ENCODE measurements around the gene NME2.
"Not testable (repeated sequence)": the region's sequence is repeated elsewhere in the genome, so short reads cannot be mapped to it uniquely, and the experiment has no call there.

Gene NME2

DNA sequence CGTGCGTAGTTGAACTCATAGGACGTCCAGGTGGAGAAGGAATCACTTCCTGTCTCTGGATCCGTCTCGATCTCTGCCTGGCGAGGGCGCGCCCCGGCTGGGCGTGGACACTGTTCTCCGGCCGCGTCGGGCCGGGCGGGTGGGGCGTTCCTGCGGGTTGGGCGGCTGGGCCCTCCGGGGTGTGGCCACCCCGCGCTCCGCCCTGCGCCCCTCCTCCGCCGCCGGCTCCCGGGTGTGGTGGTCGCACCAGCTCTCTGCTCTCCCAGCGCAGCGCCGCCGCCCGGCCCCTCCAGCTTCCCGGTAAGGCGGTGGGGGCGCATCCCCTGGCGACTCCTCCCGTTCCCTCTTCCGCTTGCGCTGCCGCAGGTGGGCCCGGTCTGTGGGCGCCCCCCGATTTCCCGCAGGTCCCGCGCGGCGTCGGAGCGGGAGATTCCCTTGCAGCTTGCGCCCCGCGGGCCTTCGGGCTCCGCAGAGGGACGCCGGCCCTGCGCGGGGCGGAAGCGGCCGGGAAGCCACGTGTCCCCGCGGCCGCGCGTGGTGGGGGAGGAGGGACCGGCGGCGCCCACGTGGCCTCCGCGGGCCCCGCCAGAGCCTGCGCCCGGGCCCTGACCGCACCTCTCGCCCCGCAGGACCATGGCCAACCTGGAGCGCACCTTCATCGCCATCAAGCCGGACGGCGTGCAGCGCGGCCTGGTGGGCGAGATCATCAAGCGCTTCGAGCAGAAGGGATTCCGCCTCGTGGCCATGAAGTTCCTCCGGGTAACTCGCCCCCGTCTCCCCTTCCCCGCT lies at the start of gene NME2:
NME2 (plus strand) TSS at position 214 of the 789 bp plus-strand sequence; CDS start at position 634, 420 bp downstream.
- peak; percentile 72 for DNase-seq

DNA sequence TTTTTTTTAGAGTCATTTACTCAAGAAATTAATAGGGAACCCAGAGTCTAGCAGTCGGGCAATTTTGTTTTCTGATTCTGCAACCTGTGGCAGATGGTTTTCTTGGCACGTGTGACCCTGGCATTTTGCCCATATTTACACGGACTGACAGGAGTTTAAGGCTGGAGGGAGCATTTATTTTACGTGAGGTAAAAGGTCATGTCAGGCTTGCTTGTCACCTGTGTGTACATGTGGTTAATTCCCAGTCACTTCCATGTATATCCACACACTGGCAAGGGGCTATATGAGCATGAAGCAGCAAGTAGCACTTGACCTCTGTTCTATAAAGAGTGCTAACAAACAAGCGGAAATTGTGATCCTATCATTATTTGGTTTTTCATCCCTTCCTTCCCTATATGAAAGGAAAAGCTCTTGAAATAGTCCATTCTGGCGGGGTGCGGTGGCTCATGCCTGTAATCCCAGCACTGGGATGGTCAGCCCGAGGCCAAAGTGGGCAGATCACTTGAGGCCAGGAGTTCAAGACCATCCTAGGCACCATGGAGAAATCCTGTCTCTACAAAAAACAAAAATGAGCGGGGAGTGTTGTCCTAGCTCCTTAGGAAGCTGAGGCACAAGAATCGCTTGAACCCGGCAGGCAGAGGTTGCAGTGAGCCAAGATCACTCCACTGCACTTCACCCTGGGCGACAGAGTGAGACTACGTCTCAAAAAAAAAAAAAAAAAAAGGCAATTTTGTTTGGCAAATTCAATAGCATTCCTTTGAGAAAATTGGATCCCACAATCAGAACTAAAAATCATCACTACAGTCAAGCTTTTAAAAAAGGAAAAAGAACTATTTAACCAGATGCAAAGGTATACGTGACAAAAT lies 47.6 kb upstream of the NME2 start:
- peak; percentile 86 for DNase-seq

DNA sequence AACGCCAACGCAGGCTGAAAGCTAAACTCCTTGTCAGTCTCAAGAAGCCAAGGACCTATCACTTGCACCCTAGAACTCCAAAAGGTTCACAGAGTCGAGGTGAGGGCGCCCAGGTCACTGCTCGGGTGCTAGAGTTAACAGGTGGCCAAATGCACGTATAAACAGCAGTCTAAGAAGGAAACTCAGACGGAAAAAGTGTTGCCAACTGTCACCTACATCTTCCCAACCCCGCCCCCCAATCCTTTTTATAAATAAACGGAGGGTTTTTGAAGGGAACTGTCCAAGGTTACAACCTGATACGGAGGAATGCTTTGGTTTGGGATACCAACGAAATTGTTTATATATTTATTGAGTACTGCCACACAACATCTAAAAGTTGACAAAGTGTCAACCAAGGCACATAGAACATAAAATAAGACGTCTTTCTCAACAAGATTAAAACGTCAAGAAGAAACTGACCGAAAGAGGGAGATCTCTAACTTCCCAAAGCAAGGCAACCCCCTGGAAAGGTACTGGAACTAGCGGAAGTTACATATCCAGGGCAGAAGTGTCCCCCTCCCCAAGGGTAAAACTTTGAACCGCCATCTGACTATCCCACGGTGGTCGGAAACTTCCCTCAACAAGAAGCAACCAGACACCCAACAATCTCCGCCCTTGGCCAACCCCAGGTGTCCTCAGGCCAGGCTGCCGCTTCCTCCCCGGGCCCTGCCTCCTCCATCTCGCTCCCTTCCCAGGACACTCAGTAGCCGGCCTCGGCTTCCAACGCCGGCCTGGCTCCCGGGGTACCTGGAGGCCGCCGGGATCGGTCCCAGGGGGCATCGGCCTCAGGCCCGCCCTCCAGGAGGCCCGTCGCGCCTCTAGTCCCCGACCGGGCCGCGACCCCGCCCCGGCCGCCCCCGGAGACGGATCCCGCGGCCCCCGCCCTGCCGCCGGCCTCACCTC lies 46.5 kb upstream of the NME2 start:
- no peak for DNase-seq

DNA sequence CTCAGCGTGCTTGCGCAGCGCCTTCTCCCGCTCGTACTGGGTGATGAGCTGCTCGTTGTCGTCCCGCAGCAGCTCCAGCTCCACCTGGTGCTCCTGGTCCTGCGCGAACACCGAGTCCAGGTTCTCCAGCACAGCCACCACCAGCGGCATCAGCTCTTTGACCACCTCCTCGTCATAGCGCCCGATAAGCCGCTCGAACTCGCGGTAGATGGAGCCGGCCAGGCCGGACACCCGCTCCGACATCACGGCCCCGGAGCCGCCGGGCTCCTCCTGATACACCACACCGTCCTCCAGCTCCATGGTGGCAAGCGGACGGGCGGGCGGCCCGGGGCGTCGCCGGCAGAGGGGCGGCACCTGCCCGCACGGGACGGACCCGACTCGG lies 45.9 kb upstream of the NME2 start:
- no peak for DNase-seq

DNA sequence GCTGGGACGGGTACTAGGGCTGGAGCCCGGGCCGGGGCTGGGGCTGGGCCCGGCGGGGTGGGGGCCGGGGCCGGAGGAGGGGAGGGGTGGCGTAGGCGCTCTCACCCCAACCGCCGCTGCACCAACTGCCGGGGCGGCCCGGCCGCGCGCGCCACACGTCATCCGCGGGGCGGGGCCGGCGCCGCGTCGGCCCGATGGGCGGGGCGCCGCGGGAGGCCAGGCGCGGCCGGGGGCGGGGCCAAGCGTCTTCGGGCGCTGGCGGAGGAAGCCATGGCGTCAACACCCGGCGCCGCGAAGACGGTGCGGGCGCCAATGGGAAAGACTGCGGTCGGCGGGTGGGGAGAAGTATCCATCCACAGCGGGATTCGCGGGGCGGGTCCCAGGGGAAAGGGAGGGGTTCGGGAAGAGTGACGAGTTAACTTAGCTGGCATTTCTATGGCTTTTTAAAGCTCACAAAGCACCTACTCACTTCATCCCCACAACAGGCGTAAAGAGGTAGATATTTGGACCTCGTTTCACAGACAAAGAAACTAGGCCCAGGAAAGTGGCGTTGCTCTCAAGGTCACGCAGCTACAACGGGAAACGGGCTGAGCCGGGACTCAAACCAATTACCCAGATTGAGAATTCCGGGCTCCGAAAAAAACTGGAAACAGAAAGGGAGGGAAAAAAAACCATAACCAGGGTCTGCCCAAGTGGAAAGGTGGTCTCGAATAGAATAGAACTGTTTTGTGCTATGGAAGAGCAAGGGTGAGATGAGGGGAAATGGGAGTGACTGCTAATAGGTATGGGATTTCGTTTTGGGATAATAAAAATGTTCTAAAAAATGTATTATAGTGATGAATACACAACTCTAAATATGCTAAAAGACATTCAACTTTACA lies 45.2 kb upstream of the NME2 start, which contains the start of gene SPAG9:
SPAG9 (minus strand) TSS at position 130 of the 881 bp plus-strand sequence. CDS start 212 bp downstream, outside the sequence.
- peak; percentile 95 for DNase-seq

DNA sequence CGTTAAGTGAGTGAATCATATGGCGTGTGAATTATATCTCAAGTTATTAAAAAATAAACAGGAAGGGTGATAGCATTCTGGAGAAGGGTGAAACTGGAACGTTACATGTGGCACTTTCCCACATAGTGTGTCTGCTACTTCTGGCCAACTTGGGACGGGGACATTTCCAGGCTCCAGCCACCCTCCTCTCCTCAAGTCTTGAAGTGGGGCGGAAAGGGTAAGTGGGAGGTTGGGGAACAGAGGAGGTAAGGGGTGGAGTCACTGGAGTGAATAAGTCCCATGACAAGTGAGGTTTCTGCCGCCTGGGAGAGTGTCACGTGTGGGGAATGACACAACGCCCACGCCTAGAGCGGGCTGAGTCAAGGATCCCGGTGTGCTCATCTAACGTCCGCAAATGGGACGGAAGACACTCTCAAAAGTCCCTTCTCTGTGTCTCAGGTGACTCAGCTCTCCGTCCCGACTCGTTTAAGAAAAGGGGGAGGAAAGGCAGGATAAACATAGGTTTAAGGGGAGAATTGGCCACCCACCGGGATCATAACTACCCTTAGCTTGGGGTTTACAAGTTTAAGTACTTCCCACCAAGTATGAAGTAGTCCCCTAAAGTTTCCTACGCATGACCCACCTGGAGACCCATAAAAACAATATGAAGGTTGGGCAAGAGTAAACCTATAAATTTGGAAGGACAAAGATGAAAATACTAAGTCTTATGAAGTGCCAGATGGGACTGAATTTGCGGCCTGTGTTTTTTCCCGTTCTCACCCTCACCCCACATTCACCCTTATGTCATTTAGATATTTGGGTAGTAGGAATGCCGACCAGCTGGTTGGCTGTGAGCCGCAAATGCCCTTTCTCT lies 44.4 kb upstream of the NME2 start:
- peak; percentile 25 for DNase-seq

DNA sequence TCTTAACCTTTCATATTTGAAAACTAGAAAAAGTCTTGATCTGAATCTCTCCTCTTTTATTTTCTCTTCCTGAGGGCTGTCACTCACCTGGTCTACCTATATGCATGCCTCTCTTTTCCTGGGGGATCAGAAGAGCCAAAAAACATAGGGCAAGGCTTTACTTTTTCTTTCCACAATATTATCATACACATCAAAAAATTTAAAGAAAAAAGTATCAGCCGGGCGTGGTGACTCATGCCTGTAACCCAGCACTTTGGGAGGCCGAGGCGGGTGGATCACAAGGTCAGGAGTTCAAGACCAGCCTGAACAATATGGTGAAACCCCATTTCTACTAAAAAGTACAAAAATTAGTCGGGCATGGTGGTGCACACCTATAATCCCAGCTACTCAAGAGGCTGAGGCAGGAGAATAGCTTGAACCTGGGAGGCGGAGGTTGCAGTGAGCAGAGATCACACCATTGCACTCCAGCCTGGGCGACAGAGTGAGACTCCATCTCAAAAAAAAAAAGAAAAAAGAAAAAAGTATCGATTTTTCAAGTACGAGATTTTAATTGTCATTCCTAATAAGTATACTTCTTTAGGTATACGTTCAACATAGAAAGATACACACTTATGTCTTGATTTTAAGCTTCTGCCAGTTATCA lies 43.6 kb upstream of the NME2 start:
- not testable (repeated sequence) for DNase-seq

DNA sequence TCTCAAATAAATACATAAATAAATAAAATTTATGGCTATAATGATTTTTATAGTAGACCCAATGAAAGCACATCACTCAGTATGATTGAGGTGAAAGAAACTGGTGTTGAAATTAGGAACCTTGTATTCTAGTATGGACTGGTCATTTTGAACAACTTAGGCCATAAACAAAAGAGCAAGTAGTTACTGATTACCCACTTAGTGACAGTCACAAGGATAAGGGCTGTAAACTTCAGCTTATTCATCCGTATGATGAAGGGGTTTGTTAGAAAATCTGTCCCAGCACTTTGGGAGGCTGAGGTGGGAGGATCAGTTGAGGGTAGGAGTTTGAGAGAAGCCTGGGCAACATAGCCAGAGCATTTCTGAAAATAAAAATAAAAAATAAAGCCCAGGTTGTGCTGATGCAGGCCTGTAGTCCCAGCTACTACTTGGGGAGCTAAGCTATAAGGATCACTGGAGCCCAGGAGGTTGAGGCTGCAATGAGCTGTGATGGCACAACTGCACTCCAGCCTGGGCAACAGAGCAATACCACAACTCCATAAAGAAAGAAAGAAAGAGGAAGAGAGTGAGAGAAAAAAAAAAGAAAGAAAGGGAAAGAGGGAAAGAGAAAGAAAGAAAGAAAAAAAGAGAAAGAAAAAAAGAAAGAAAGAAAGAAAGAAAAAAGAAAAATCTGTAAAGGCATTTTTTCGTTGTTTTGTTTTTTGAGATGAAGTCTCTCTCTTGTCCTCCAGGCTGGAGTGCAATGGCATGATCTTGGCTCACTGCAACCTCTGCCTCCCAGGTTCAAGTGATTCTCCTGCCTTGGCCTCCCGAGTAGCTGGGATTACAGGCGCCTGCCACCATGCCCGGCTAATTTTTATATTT lies 41.3 kb upstream of the NME2 start:
- no peak for DNase-seq

DNA sequence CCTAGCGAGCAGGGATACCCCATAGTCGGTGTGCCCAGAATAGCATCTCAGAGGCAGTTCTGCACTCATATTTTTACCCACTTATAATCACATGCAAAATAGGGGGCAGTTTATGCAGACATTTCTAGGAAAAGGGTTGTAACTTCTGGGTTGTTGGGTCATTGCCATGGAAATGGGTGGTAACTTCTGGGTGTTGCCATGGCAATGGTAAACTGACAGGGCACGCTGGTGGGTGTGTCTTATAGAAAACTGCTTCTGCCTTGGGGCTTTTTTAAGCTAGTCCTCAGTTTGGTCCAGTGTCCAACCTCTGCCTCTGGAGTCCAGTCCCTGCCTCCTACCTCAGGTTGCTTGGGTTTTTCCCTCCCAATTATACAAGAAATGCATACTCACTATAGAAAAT lies 38.1 kb upstream of the NME2 start:
- DNase-seq, result no peak

DNA sequence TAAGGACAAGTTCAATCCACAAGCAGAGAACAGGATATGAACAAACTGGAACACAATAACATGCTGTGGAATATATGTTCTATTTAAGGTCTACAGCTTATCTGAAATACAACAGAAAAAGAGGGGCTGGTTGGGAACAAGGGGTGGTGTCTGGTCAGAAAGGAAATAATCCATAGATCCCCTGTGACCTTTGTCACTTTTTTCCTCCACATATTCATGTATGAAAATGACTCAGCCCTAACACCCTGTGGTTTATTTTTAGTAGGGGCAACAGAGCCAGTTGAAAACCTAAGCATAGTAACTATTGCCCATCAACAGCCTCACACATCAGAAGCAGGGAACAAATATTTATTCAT lies 33.3 kb upstream of the NME2 start:
- no peak for DNase-seq

DNA sequence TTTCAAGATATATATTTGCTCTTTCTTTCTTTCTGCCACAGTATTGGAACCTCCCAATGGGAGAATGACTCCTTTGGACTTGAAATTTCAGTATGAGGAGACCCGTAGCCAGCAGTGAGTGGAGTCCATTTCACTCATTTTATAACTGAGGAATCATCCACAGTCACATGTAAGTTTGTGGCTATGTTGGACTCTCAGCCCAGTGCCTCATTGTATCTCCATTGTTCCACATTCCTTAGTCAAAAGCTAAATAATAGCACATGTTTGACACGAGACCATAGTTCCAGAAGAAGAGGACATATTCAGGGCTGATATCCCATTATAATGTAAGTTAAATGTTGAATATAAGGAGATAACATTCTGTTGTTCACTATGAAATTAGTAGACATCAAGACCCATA lies 32.8 kb upstream of the NME2 start:
- DNase-seq, result no peak

DNA sequence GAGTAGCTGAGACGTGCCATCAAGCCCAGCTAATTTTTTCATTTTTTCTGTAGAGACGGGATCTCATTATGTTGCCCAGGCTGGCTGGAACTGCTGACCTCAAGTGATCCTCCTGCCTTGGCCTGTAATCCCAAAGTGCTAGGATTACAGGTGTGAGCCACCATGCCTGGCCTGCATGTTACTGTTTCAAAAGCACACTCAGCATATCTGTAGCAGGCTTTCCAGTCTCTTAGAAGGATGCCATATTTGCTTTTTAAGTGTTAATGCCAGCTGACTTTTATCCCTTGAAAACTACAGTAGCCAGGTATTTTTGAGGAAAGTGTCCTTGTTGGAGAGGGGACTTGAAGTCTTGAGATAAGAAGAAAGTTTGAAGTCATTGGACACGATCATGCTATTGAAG lies 30.3 kb upstream of the NME2 start:
- DNase-seq, result no peak

DNA sequence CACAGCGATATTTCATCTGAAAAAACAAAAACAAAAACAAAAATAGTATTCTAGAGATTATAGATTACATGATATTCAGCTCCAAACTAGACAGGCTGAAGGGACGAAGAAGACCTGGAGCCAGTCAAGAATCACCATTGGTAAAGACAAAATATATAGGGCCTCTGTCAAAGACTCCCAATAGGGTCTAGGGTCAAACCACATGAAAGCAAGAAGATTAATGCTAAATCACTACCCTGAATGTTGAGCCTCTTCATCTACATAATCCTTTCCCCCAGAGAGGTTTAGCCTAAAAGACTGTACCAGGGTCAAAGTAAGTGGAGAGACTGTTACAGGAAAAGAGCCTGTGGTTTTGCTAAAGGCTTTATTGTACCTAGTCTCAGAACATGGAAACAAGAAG lies 23.6 kb upstream of the NME2 start:
- no peak for DNase-seq

DNA sequence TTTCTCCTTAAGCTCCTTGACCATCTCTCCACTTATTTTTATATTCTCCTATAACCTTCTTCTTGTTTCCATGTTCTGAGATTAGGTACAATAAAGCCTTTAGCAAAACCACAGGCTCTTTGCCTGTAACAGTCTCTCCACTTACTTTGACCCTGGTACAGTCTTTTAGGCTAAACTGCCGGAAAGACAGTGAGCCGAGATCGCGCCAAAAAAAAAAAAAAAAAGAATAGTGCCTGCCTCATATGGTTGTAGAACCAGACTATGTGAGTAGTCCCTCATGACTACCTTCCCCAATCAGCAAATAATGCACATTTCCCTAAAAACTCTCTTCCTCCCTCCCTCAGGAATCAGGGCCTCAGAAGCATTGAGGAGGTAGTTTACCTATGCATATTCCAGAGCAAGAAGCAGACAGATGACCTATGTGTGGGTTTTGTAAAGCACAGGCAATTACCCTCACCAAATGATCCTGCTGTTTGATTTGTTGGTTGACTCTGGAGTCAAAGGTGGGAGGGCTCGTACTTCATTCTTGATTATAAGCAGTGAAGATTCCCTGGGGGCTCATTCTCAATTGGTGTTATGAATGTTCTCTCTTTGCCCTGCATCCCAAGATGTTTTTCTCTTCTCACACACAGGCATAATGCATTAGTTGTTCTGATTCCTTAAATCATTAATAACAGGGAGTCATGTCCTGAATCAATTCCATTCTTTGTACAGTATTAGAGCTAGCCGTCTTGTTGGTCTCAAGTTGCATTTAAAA lies 21.8 kb upstream of the NME2 start:
- no peak for DNase-seq

DNA sequence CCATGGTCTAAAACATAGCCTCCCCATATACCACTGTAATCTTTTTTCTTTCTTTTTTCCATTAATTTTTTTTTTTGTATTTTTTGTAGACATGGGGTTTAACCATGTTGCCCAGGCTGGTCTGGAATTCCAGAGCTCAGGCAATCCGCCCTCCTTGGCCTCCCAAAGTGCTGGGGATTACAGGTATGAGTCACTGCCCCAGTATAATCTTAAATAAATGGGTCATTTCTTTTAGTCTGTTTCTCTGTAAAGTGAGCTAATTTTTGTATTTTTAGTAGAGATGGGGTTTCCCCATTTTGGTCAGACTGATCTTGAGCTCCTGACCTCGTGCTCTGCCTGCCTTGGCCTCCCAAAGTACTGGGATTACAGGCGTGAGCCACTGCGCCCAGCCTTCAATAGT lies 18.6 kb upstream of the NME2 start:
- DNase-seq, result no peak

DNA sequence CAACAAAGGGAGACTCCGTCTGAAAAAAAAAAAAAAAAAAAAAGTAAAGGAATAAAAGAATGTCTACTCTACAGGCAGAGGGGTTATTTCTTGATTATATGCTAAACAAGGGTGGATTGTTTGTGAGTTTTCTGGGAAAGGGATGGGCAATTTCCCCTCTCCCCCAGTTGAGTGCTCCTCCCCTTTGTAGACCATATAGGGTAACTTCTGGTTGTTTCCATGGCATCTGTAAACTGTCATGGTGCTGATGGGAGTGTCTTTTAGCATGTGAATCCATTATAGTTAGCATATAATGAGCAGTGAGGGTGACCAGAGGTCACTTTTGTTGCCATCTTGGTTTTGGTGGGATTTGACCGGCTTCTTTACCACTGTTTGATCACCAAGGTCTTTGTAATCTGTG lies 17.0 kb upstream of the NME2 start:
- DNase-seq, result no peak

DNA sequence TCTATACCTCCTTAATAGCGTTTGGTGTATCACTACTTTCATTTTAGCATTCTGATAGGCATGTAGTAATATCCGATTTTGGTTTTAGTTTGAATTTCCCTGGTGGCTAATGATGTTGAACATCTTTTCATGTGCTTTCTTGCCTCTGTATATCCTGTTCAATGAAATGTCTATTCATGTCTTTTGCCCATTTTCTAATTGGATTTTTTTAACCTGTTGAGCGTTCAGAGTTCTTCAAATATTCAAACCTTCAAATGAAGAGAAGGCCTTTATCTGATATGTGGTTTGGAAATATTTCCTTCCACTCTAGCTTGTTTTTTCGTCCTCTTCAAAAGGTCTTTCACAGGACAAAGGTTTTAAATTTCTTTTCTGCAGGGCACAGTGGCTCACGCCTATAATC lies 15.3 kb upstream of the NME2 start:
- DNase-seq, result no peak

DNA sequence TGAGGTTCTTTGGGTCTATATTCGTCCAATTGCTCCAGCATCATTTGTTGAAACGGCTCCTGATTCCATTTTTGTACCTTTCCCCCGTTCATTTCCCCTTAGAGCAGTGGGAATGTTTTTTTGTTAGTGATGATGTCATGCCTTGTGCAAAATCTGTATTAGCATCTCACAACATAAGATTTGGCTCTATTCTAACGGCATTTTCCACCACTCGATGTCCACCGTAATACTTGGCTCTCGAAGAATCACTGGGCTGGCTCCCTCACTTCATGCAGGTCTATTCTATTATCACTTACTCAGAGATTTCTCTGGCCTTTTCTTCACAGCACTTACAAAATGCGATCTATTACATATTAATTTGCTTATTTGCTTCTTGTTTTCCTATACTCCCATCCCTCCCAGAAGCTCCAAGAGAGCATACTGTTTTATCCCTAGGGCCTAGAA lies 13.4 kb upstream of the NME2 start:
- DNase-seq, result no peak
